GM18858 (cell line): ENCODE data around the gene SMG1.
A peak's percentile ranks its signal among the peaks of the same experiment; 100 is the strongest.
"Not testable (repeated sequence)": the region's sequence is repeated elsewhere in the genome, so short reads cannot be mapped to it uniquely, and the experiment has no call there.

Experiments
- ATAC-seq: cut with Tn5 transposase; IDR thresholded peaks from one replicate; pipeline ENCODE4 v1.9.1; 2021; ENCODE audit not compliant: unreplicated experiment

Gene SMG1

DNA sequence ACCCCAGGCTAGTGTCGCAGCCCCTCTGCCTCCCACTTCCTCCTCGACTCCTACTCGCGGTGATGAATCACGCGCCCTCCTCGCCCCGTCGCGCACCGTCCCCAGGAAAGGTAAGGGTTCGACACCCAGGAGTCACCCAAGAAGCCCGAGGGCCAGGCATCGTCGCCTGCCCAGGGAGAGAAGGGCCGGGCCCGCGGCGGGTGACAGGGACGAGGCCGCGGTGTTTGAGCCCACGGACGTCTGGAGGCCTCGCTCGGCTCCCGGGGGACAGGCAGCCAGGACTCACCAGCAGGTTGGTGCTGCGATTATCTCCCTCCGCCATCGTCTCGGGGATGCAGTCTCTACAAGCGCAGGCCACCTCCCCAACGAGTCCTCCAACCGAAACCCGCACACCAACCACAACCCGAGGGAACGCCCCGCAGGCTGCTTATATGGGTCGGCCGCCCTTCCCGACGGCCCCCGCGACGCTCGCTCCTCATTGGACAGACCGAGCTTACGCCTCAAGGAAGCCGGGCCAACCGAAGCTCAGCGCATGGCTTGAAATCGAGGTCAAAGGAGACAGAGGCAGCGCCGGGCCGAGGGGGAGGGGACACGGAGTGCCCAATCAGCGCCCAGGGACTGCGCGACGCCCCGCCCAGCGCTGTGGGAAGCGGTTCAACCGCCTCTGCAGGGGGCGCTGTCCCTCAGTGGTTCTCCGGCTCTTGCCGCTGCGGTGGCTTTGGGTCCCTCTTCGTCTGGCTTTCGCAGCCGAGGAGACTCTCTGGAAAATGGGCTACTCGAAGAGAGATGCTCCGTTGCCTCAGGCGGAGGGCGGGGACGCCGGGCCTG is 124.8 kb downstream of the SMG1 start, which contains the start of gene ARL6IP1:
Gene ARL6IP1, minus strand, starts transcription at position 405 of the 828 bp plus-strand sequence. Its CDS starts 83 bp downstream, at position 322.
- ATAC-seq: peak; percentile 87

DNA sequence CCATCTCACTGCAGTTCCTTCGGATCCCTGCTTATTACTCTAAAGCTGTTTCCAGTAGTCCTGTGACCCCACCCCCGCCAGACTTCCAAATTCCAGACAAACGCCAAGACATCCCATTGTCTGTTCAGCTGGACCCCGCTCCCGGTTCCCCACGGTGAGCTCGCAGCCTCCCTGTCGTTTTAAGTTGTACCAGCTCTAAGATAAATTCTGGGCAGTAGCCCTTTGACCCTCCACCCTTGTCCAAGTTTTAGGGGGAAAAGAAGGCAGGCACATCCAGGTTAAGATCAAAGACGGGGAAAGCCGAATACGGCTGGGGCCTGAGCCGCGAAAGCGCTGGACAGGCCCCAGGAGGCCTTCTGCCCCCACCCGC is 125.4 kb downstream of the SMG1 start:
- ATAC-seq: no peak

DNA sequence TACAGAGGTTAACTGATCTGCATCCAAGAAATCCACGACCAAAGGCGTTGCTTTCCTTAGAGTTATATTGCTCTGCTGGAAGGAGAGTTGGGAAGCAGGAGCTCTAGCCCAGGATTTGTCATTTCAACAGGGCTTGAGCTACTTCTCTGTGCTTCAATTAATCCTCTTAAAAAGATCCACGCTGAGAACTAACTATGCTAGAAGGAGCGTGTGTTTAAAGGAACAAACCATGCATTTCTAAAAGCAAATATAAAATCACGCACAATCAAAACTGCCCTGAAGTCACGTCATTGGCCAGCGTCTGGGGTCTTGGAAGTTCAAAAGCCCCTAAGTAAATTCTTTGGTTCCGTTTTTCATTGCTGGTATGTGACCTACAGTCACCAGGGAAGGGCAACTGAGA is 125.9 kb downstream of the SMG1 start:
- ATAC-seq: no peak

DNA sequence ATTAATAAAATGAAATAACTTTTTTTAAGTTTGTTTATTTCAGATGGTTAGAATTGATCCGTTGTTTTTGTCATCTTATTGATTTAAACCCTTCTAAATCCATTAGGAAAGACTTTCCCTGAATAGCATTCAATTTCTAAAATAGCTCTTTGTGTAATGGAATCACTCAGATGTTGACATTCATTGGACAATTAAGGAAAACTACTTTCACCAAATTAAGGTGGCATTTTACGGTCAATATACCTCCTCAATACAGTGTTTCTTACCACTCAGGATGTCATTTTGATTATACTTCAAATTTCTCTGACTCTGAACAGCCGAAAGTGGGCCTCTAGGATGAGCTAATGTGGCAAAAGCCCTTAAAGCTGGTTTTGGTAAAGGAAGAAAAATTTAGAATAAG is 126.7 kb downstream of the SMG1 start:
- no peak for ATAC-seq

DNA sequence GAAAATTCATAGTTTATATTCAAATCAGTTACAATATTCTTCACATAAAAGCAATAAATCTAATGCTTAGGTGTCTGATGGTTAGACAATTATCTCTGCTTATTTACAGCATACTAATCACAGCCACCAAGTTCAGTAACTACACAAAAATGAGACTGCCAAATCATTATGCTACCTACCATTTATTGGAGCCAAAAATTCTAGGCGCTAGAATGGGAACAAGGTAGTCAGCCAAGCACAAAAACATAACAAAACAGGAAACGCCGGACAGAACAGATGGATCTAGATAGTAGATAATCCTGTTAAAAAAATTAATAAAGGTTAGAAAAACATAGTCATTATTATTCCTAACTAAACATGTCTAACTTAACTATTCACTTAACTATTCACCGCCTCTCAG is 128.5 kb downstream of the SMG1 start:
- no peak for ATAC-seq

DNA sequence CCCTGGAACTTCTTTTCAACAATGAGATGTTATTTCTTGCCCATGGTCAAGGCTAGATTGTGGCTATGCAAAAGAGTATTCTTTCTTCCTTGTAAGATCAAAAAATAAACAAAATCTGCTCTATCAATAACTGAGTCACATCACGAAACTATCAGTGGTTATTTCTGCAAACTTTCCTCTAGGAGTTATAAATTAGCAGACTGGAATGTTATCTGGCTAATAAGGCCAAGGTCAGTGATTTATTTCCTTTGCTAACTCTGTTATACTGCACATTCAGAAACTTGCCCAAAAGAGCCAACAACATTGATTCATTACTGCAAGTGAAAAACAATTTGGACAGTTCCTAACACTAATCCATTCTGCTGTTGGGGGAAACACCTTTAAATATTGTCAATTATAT is 129.8 kb downstream of the SMG1 start:
- ATAC-seq: no peak

DNA sequence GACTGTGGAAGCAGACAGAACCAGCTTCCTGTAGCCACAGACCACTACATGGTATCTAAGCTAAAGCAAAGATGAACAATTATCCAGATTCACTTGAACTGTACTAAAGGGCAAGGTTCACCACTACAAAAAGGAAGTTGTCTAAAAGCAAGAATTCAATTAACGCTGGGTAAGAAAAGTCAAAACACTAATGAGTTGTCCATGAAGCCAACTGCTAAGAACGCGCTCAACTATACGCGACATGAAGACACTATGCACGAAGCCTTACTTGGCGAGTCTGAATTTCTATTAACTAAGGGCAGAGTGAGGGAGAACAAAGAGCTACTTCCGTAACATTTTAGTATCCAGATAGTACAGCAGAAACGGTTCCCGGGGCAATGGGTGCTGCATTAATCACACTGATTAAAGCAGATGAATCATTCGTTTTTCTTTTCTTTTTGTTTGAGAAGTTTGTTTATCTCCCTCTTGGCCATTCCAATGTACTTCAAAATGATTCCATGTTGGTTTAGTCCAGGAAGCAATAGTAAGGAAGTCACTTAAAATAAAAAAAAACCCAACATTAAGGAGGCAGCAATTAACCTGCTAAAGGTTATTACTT is 133.3 kb downstream of the SMG1 start:
- ATAC-seq: no peak

DNA sequence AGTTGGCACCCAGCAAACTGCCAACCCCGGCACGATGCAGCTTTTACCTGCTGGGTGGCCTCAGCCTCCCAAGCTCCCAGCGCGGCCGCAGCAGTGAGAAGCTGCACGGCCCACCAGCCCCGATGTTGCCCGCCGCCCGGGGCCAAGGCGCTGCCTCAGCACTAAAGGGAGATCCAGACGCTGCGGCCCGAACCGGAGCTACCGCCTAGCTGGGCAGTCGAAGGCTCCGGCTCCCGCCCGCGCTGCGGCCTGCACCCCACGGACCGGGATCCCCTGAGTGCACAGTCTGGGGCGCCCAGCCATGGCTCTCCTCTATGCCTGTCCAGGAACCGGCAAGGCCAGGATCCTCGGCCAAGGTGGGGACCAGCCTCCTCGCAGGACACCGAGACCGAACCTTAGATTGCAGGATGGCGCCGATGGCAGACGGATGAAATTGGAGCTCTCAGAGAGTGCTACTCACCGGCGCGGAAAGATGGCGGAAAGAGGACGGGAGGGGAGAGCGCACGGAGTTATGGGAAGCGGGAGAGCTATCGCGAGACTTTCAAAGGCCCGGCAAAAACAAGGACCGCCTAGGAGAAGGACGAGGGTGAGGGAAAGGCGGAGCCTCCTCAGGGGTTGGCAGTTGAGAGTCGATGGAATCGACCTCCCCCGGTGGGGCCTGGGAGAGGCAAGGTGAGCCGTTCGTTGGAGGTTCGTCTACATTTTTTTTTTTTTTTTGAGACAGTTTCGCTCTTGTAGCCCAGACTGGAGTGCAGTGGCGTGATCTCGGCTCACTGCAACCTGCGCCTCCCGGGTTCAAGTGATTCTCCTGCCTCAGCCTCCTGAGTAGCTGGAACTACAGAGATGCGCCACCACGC is 136.1 kb downstream of the SMG1 start, which contains the start of gene RPS15A:
Gene RPS15A, minus strand, starts transcription at position 485 of the 857 bp plus-strand sequence. CDS start 1,221 bp downstream, outside the sequence.
- ATAC-seq: peak; percentile 77

DNA sequence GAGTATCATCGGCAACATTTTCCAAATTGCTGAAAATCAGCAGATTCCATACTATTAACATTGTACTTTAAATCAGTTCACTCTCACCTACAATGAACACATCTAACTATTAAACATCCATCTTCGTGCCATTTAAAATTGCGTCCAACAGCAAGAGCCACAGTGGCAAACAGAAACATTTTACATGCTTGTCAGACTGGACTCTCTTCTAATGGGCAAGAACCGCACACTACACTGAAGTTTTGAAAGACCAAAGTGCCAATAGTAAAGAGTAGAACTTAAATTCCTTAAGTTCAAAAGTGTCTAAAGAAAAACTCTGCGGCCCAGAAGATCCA is 136.7 kb downstream of the SMG1 start:
- ATAC-seq: no peak

DNA sequence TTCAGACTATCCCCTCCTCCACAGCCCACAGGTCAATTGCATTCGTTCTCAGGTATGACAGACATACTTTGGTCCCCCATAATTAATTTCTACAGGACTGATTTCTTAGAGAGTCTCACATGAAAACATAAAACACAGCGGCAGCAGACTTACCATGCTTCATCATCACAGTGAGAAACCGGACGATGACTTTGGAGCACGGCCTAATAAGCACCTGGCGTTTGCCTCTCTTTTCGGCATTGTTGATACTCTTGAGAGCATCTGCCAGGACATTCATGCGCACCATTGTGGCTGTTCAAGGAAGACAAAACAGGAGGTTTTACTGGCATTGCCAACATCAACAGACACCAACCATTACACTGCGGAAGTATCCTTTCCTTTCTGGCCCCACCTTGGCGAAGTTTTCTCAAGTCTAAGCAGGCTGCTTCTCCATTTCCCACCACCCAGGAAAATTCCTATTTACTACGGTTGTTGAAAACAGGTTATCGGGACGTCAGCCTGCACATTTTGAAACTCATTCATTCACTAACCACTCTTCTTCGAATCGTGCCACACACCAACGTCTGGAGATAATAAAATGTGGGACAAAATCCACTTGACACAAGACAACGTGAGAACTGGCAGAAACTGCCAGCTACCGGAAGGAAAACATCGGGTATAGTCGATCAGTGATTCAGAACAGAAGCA is 137.2 kb downstream of the SMG1 start:
- ATAC-seq: no peak

DNA sequence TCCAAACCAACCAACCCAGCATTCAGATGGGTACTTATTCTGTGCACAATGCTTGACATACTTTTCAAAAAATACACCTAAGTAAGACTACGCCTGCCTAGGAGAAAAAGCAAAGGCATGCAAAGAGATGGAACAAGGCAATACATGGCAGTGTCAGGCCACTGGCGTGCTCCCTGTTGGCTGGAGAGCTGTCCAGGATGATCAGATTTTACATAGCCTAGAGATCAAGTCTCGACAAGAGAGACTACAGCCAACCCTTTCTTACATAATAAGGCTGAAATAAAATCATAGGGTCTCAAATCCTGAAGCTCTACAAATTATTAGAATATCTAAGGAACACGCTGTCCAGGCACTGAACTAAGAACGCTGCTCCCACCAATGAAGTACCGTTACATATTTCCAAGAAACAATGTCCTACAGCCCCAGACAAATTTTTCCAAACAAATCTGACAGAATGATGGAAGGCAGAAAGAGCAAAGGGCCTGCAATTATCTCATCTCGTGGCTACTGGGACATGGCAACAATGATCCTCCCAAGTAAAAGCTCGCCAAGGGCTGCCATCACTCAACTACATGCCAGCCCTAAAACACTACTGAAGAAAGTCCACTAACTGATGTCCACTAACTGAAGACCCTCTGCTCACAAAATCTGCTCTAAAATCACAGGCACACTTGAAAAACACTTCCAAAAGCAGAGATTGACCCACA is 141.1 kb downstream of the SMG1 start:
- ATAC-seq: no peak

DNA sequence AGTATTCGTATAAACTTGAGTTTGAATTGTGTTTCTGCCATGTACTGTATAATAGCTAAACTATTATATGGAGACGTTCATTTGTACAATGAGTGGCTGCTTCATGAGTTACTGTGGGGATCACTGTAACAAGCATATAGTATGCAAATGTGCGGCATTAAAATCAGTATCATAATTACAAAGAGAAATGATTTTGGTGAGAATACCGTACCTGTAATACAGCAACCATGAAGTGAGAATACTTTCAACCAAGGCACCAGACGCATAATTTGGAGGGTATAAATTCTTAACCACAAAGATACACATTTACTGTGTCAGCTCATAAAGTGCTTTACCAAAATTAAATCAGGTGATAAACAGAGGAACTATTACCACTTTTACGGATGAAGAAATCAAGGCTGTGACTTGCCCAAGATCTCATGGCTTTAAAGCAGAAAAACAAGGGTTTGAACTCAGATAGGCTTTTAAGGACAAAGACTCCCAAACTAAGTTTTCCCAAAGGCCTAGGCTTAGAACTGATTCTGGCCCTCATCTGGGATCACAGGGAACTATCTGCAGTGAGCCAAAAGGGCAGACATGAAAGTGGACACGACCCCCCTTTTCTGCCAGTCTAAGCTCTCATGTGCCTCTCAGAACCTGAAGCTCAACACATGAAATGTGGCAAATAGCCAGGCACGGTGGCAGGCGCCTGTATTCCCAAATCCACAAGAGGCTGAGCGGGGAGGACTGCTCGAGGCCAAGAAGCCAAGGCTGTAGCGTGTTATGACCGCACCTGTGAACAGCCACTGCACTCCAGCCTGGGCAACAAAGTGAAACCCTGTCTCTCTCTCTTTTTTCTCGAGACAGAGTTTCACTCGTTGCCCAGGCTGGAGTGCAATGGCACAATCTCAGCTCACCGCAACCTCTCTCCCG is 142.5 kb downstream of the SMG1 start:
- ATAC-seq: no peak

DNA sequence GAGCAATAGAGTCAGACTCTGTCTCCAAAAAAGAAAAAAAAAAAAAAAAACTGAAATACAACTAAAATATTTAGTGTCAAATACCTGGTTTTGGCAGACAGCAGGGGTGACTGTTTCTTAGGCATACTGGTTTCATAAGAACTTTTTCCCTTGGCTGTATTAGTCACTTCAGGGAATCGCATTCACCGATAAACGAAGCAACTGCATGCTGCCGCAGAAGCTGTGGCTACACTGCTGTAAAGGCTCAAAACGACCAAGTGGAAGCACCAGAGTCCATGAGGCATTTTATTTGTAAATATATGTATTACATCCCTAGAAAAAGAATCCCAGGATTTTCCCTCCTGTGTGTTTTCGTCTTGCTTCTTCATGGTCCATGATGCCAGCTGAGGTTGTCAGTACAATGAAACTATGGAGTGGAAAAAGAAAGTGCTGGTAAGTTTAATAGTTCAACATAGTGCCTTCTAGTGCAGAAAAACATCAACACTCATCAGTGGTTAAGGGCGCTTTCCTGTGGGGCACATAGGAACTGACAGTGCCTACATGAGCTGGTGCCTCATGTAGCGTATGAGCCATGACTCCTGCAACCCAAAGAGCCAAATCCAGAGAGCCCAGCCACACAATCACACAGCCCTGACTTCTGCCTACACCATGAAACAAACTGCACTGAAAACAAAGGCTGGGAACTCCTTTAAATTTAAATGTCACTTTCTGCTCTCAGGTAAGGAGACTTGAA is 143.3 kb downstream of the SMG1 start:
- ATAC-seq: no peak

DNA sequence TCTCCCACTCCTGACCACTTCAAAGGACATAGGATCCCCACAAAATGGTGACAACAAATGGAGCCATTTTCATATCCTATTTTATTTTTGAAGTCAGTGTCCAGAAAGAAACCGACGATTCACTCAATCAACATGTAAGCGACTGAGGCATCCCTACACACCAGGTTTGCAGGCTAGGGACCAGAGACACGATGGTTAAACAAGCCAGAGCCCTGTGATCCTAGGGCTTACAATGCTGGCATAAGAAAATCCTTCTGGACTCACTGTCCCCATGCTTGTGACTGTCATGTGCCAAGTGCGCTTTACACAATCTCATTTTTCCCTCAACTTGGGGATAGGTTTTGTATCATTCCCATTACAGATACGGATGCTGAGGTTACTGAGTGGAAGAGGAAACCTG is 145.0 kb downstream of the SMG1 start:
- ATAC-seq: not testable (repeated sequence)

DNA sequence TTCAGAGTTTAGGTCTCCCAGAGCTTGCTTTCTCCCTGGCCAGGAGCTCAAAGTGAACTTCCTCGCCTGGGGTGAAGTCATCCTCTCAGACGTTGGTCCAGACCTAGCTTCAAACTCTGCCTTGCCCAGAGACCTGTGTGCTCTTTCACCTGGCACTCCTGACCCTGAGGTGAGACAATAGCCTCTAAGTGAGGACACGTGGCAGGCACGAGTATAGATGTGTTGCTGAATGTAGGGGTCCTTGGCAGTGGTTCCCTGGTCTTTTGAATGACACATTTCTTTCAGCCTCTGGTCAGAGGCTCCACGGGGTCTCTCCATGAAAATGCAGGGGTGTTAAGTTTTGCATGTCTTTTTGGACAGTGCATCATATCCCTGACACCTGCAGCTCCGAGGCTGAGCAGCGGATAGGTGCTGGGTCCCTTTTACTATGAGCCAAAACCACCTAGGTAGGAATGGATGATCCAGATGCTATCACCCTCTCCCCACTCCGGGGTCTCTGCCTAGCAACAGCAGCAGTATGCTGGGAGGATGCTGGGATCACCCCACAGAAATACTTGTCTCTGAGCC is 145.7 kb downstream of the SMG1 start:
- ATAC-seq: not testable (repeated sequence)

DNA sequence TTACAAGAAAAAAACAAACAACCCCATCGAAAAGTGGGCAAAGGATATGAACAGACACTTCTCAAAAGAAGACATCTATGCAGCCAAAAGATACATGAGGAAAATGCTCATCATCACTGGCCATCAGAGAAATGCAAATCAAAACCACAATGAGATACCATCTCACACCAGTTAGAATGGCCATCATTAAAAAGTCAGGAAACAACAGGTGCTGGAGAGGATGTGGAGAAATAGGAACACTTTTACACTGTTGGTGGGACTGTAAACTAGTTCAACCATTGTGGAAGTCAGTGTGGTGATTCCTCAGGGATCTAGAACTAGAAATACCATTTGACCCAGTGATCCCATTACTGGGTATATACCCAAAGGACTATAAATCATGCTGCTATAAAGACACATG is 148.5 kb downstream of the SMG1 start:
- not testable (repeated sequence) for ATAC-seq

DNA sequence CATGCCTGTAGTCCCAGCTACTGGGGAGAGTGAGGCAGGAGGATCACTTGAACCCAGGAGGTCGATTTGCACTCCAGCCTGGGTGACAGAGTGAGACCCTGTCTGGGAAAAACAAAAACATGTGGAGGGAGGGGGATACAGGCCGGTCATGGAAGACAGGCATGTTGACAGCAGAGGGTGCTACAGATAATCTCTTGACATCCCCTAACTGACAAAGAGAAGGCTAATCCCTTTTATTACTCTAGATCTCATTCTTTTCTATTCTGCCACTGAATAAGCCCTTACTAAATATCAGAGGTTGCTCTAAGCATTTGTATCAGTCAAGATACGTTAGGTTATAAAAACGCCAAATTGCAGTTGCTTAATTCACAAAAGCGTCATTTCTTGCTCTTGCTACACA is 149.9 kb downstream of the SMG1 start:
- ATAC-seq: not testable (repeated sequence)

DNA sequence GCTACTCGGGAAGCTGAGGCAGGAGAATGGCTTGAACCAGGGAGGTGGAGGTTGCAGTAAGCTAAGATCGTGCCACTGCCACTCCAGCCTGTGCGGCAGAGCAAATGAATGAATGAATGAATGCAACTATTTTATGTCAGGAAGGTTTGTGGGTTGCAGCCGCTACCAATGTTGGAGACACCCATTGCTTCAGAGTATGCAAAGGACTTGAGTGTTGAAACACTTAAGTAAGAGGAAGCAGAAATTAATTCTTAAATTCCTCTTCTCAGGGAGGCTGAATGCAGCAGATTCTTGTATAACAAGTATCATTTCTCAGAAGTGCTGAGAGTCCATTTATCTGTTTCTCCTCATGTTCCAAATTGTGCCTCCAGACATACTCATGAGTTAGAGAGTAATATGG is 151.6 kb downstream of the SMG1 start:
- not testable (repeated sequence) for ATAC-seq
